HEK293 (cell line): Measurements from ENCODE around the gene PGPEP1.

Experiments
- CTCF ChIA-PET: fragments of 350-600 bp; formaldehyde crosslinking; extraction: SDS; loops from one replicate; lab custom pipeline; 2021; ENCODE audit warnings: antibody characterized with exemption; lab: Yijun Ruan, JAX
- POLR2A ChIA-PET: fragments of 300-600 bp; formaldehyde crosslinking; extraction: SDS; loops from one replicate; lab custom pipeline; 2020; ENCODE audit warnings: antibody characterized with exemption, inconsistent platforms; lab: Yijun Ruan, JAX
- H3K27ac ChIP-seq: fragments of 200-500 bp; sonication (Bioruptor generic); 2 replicates; pipeline ENCODE4 v1.5.1; 2014; ENCODE audit warnings: low read depth, low read length, control low read depth, inconsistent platforms; ENCODE audit errors: extremely low read depth
- H3K36me3 ChIP-seq, 2 experiments: fragments of 200-500 bp in 1 of 2; sonication (Bioruptor generic) in 1 of 2; 1 replicate in 1 of 2; 2 replicates in 1 of 2; pipeline ENCODE4 v1.5.1; 2014 to 2017; ENCODE audit warnings: inconsistent platforms in 2 of 2, low read length in 2 of 2; ENCODE audit not compliant: control insufficient read depth in 2 of 2, insufficient read depth in 1 of 2
- H3K4me1 ChIP-seq: fragments of 200-500 bp; sonication (Bioruptor generic); 2 replicates; pipeline ENCODE4 v1.5.1; 2014; ENCODE audit warnings: mild to moderate bottlenecking, low read length, inconsistent platforms; ENCODE audit not compliant: control insufficient read depth, insufficient read depth
- H3K4me3 ChIP-seq: 2 replicates; pipeline ENCODE4 v1.5.1; 2011; ENCODE audit warnings: low read depth, mild to moderate bottlenecking, control low read depth, low read length, moderate library complexity
- H3K9me3 ChIP-seq: fragments of 200-500 bp; sonication (Bioruptor generic); 2 replicates; pipeline ENCODE4 v1.5.1; 2014; ENCODE audit warnings: low read depth, low read length, inconsistent platforms; ENCODE audit not compliant: control insufficient read depth, insufficient read depth
- BCL6B ChIP-seq: fragments of 450-650 bp; formaldehyde crosslinking; IDR thresholded peaks from 2 replicates; pipeline ENCODE4 v1.5.1; 2017; ENCODE audit warnings: missing biosample characterization, missing genetic modification characterization
- KLF1 ChIP-seq: fragments of 450-650 bp; formaldehyde crosslinking; IDR thresholded peaks from 2 replicates; pipeline ENCODE4 v1.5.1; 2016; ENCODE audit warnings: missing biosample characterization, missing genetic modification characterization
- KLF9 ChIP-seq: fragments of 450-650 bp; formaldehyde crosslinking; IDR thresholded peaks from 2 replicates; pipeline ENCODE4 v1.5.1; 2016; ENCODE audit warnings: missing biosample characterization, missing genetic modification characterization, low read depth
- OSR2 ChIP-seq: fragments of 450-650 bp; formaldehyde crosslinking; IDR thresholded peaks from 2 replicates; pipeline ENCODE4 v1.5.1; 2016; ENCODE audit warnings: missing biosample characterization, missing genetic modification characterization
- PRDM10 ChIP-seq: fragments of 450-650 bp; formaldehyde crosslinking; IDR thresholded peaks from 2 replicates; pipeline ENCODE4 v1.5.1; 2016; ENCODE audit warnings: missing biosample characterization, missing genetic modification characterization
- RBAK ChIP-seq: fragments of 450-650 bp; formaldehyde crosslinking; IDR thresholded peaks from 2 replicates; pipeline ENCODE4 v1.5.1; 2016; ENCODE audit warnings: missing biosample characterization, missing genetic modification characterization
- SCRT2 ChIP-seq: fragments of 450-650 bp; formaldehyde crosslinking; IDR thresholded peaks from 2 replicates; pipeline ENCODE4 v1.5.1; 2016; ENCODE audit warnings: missing biosample characterization, missing genetic modification characterization
- TSHZ1 ChIP-seq: fragments of 450-650 bp; formaldehyde crosslinking; IDR thresholded peaks from 2 replicates; pipeline ENCODE4 v1.5.1; 2016; ENCODE audit warnings: missing biosample characterization, missing genetic modification characterization, borderline replicate concordance
- WT1 ChIP-seq: fragments of 450-650 bp; formaldehyde crosslinking; IDR thresholded peaks from 2 replicates; pipeline ENCODE4 v1.5.1; 2016; ENCODE audit warnings: missing biosample characterization, missing genetic modification characterization
- ZBTB20 ChIP-seq: fragments of 450-650 bp; formaldehyde crosslinking; IDR thresholded peaks from 2 replicates; pipeline ENCODE4 v1.5.1; 2016; ENCODE audit warnings: missing biosample characterization, missing genetic modification characterization
- ZBTB48 ChIP-seq: fragments of 450-650 bp; formaldehyde crosslinking; IDR thresholded peaks from 2 replicates; pipeline ENCODE4 v1.5.1; 2016; ENCODE audit warnings: missing biosample characterization, missing genetic modification characterization
- ZFP3 ChIP-seq: fragments of 450-650 bp; formaldehyde crosslinking; IDR thresholded peaks from 2 replicates; pipeline ENCODE4 v1.5.1; 2016; ENCODE audit warnings: low read depth, missing biosample characterization, missing genetic modification characterization
- ZIC2 ChIP-seq: fragments of 450-650 bp; formaldehyde crosslinking; IDR thresholded peaks from 2 replicates; pipeline ENCODE4 v1.5.1; 2016; ENCODE audit warnings: missing biosample characterization, missing genetic modification characterization
- ZNF121 ChIP-seq: fragments of 450-650 bp; formaldehyde crosslinking; IDR thresholded peaks from 2 replicates; pipeline ENCODE4 v1.5.1; 2016; ENCODE audit warnings: missing biosample characterization, missing genetic modification characterization
- ZNF223 ChIP-seq: fragments of 450-650 bp; formaldehyde crosslinking; IDR thresholded peaks from 2 replicates; pipeline ENCODE4 v1.5.1; 2016; ENCODE audit warnings: missing biosample characterization, missing genetic modification characterization
- ZNF324 ChIP-seq: fragments of 450-650 bp; formaldehyde crosslinking; IDR thresholded peaks from 2 replicates; pipeline ENCODE4 v1.5.1; 2016; ENCODE audit warnings: missing biosample characterization, missing genetic modification characterization
- ZNF335 ChIP-seq: fragments of 450-650 bp; formaldehyde crosslinking; conservative IDR thresholded peaks from 2 replicates; pipeline ENCODE4 v1.5.1; 2016; ENCODE audit warnings: missing biosample characterization, missing genetic modification characterization
- ZNF341 ChIP-seq: fragments of 450-650 bp; formaldehyde crosslinking; IDR thresholded peaks from 2 replicates; pipeline ENCODE4; 2016; ENCODE audit warnings: low read depth, missing biosample characterization, missing genetic modification characterization
- ZNF501 ChIP-seq: fragments of 450-650 bp; formaldehyde crosslinking; IDR thresholded peaks from 2 replicates; pipeline ENCODE4 v1.5.1; 2016; ENCODE audit warnings: missing biosample characterization, missing genetic modification characterization
- ZNF626 ChIP-seq: fragments of 450-650 bp; sonication (Bioruptor Pico); formaldehyde crosslinking; IDR thresholded peaks from 2 replicates; pipeline ENCODE4 v1.5.1; 2018; ENCODE audit warnings: missing biosample characterization, missing genetic modification characterization, inconsistent platforms
- ZNF837 ChIP-seq: fragments of 450-650 bp; formaldehyde crosslinking; IDR thresholded peaks from 2 replicates; pipeline ENCODE4 v1.5.1; 2016; ENCODE audit warnings: missing biosample characterization, missing genetic modification characterization
- ZSCAN18 ChIP-seq: fragments of 450-650 bp; formaldehyde crosslinking; IDR thresholded peaks from 2 replicates; pipeline ENCODE4 v1.5.1; 2016; ENCODE audit warnings: missing biosample characterization, missing genetic modification characterization
- ZSCAN30 ChIP-seq: fragments of 450-650 bp; IDR thresholded peaks from 2 replicates; pipeline ENCODE4 v1.5.1; 2018; ENCODE audit warnings: missing biosample characterization, mild to moderate bottlenecking, missing genetic modification characterization, moderate library complexity

Gene PGPEP1

DNA sequence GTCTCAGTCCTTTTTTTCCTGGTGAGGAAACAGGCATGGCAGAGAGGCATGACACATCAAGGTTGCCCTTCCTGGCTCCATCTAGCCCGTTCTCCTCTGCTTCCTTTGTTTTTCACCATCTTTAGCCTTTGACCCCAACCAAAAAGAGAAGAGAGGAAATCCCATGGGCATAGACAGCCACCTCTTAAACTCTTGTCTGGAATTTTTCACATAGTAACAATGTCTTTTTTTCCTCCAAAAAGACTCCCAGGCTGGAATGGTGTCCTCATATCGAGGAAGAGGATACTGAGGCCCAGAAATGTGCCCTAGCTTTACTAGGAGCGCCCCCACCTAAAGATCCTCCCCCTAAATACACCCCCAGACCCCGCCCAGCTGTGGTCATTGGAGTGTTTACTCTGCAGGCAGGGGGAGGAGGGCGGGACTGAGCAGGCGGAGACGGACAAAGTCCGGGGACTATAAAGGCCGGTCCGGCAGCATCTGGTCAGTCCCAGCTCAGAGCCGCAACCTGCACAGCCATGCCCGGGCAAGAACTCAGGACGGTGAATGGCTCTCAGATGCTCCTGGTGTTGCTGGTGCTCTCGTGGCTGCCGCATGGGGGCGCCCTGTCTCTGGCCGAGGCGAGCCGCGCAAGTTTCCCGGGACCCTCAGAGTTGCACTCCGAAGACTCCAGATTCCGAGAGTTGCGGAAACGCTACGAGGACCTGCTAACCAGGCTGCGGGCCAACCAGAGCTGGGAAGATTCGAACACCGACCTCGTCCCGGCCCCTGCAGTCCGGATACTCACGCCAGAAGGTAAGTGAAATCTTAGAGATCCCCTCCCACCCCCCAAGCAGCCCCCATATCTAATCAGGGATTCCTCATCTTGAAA, 45.5 kb downstream of the PGPEP1 start, which contains the start of gene GDF15 (continued):
- TF ChIP-seq TSHZ1 (tag by site-specific recombination) (no peak), ZNF341 (tag by site-specific recombination) (no peak), RBAK (tag by site-specific recombination) (no peak), ZNF501 (no peak), ZIC2 (tag by site-specific recombination) (no peak)

GRCh38 chr19:18386543-18387271, 46.3 kb downstream of the PGPEP1 start:
- H3K9me3 ChIP-seq = no peaks in the 10 kb centered on the region
- H3K36me3 ChIP-seq = no peaks in the 10 kb centered on the region
- no peak overlapping the region for H3K4me3 ChIP-seq
- H3K4me1 ChIP-seq = no peaks in the 10 kb centered on the region
- ChIA-PET POLR2A (no interaction called here), CTCF (interaction anchor here (0.6 to 5.6 kb wide), 16 partner anchors 11 to 542 kb away, joined by 3 to 68 read pairs (median 6); partner anchors contain the start of genes LRRC25 and SSBP4)
- H3K27ac ChIP-seq = no peak overlapping the region
- TF ChIP-seq OSR2 (tag by site-specific recombination) = no peak
- TF ChIP-seq KLF9 (tag by site-specific recombination) = peak; percentile 37; the same call in 1 of the 2 replicates
- TF ChIP-seq ZSCAN18 (tag by site-specific recombination) = peak; percentile 10; the same call in 1 of the 2 replicates
- peak; percentile 94 for TF ChIP-seq ZNF223 (tag by site-specific recombination)
- TF ChIP-seq BCL6B (tag by site-specific recombination) = no peak
- no peak for TF ChIP-seq SCRT2 (tag by site-specific recombination)
- peak; percentile 61; the same call in 1 of the 2 replicates for TF ChIP-seq ZFP3 (tag by site-specific recombination)
- peak; percentile 51 for TF ChIP-seq PRDM10 (tag by site-specific recombination)
- no peak for TF ChIP-seq ZNF121 (tag by site-specific recombination)
- TF ChIP-seq ZNF335 (tag by site-specific recombination) = no peak; the same call in 1 of the 2 replicates
- no peak for TF ChIP-seq WT1 (tag by site-specific recombination)
- no peak for TF ChIP-seq ZNF626 (tag by site-specific recombination)
- TF ChIP-seq ZNF837 (tag by site-specific recombination) = no peak
- TF ChIP-seq KLF1 (tag by site-specific recombination) = peak; percentile 39
- TF ChIP-seq ZBTB48 = peak; percentile 80
- TF ChIP-seq ZBTB20 (tag by site-specific recombination) = no peak; the same call in 1 of the 2 replicates
- TF ChIP-seq ZNF324 (tag by site-specific recombination) = no peak
- no peak for TF ChIP-seq ZSCAN30 (tag by site-specific recombination)
